Measurements from ENCODE around the gene FOXE3. TPM values are rescaled to one million over a fixed set of nuclear protein-coding genes. Genes with fewer than 3 reads are reported as not detected.

FOXE3 gene
- total and polyA plus RNA-seq, 2 of the 4 experiments (the other 2 are of a cell fraction) = 0.12 TPM; not detected in 1

DNA sequence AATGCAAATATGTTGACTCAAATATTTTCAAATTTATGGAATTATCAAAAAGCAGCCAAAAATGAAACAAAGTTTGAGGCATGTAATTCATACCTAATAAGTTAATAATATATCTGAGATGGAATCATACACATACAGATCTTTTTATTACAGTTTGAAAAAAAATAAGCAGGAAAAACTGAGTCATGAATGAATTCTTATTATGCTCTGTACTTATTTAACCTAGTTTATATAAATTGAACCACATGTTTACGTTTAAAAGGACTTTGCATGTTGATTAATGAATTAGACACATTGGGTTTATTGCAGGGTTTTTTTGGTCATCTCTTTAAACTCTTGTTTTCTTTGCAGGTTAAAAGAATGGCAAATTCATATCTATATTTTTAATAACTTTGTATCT lies 41.6 kb upstream of the FOXE3 start:
- TF ChIP-seq CEBPB (IDR thresholded peaks at IDR 0.05; ENCODE audit: low read depth, low read length) (no peak), FOS (IDR thresholded peaks at IDR 0.05; ENCODE audit: low read depth, low read length) (0 out of 2 replicates have a peak, but pooled peaks have one; percentile 25), SMC3 (IDR thresholded peaks at IDR 0.05; ENCODE audit: low read depth, low read length) (no peak), BHLHE40 (IDR thresholded peaks at IDR 0.05; ENCODE audit: low read depth, low read length) (no peak)
- TF ChIP-seq, protein P1, sequence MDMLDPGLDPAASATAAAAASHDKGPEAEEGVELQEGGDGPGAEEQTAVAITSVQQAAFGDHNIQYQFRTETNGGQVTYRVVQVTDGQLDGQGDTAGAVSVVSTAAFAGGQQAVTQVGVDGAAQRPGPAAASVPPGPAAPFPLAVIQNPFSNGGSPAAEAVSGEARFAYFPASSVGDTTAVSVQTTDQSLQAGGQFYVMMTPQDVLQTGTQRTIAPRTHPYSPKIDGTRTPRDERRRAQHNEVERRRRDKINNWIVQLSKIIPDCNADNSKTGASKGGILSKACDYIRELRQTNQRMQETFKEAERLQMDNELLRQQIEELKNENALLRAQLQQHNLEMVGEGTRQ (IDR thresholded peaks at IDR 0.05; ENCODE audit: low read depth, low read length) = no peak
- WGBS, 2 experiments (ENCODE audit: extremely low coverage in 2 of 2, insufficient read length in 1 of 2) = no CpG with 5 or more reads among the region's 1 CpG
- Histone ChIP-seq H4K8ac (ENCODE audit: low read depth in 2 of 2, low read length in 2 of 2) (no peak overlapping the region), H3K4me1 (ENCODE audit: control insufficient read depth, insufficient read depth, low read length) (peaks cover 8% of the 10 kb centered on the region), H4K5ac (ENCODE audit: low read depth, low read length) (no peak overlapping the region), H3K27me3 (ENCODE audit: control insufficient read depth, insufficient read depth, low read length) (no peaks in the 10 kb centered on the region), H4K91ac (ENCODE audit: insufficient read depth, low read depth, low read length) (no peak overlapping the region), H3K23ac (ENCODE audit: low read depth, low read length) (no peak overlapping the region), H2AK5ac (ENCODE audit: low read depth, low read length) (no peak overlapping the region), H3K36me3 (ENCODE audit: control insufficient read depth, insufficient read depth, low read length) (peaks cover 9% of the 10 kb centered on the region; the same call in 1 of the 2 replicates), H3K79me1 (ENCODE audit: low read depth in 1 of 2, low read length in 2 of 2) (no peaks in the 10 kb centered on the region; a peak in 1 of 4 replicates), H3K27ac (ENCODE audit: insufficient read depth, low read length) (no peak overlapping the region), H3K56ac (ENCODE audit: extremely low read depth, insufficient read depth, low read length) (no peak overlapping the region), H2AK9ac (replicated peaks; ENCODE audit: low read depth, low read length, poor library complexity) (no peak overlapping the region), H2BK5ac (ENCODE audit: low read depth, low read length, poor library complexity, severe bottlenecking) (no peak overlapping the region), H3K9me1 (ENCODE audit: insufficient read depth, low read length) (no peaks in the 10 kb centered on the region; the same call in 1 of the 2 replicates), H2BK20ac (ENCODE audit: low read depth, low read length) (no peak overlapping the region), H2BK120ac (ENCODE audit: low read depth, low read length) (no peak overlapping the region), H3K4me2 (ENCODE audit: low read depth, low read length) (no peak overlapping the region; the same call in 1 of the 2 replicates), H2BK15ac (ENCODE audit: low read depth, low read length) (no peak overlapping the region), H4K20me1 (ENCODE audit: insufficient read depth, low read length) (no peaks in the 10 kb centered on the region), H2AFZ (replicated peaks; ENCODE audit: low read length, poor library complexity) (no peak overlapping the region), H3K4me3 (ENCODE audit: insufficient read depth, low read depth, low read length) (no peak overlapping the region), H3K9ac (ENCODE audit: low read depth, low read length) (no peak overlapping the region), H3K18ac (ENCODE audit: low read depth, low read length) (no peak overlapping the region), H3K9me3 (ENCODE audit: control insufficient read depth, insufficient read depth, low read length) (no peaks in the 10 kb centered on the region), H3K14ac (replicated peaks; ENCODE audit: low read depth, low read length) (no peak overlapping the region), H3K4ac (ENCODE audit: low read depth, low read length) (no peak overlapping the region)
- peak; percentile 65 for ATAC-seq (ENCODE audit: low read depth)
- DNase-seq = peak; percentile 72
- POLR2A ChIA-PET (ENCODE audit: unreplicated experiment) = no interaction called here
- intact Hi-C loops (cut with micrococcal nuclease) = no loop called here
- no TSS peak for BruUV-seq (replicated peaks)
- CTCF ChIA-PET = no interaction called here
- in situ Hi-C loops (cut with MboI; ENCODE audit: low sequenced_read_pairs) = no loop called here
- dilution Hi-C loops (cut with HindIII; ENCODE audit: low sequenced_read_pairs, unreplicated experiment) = no loop called here
